HG03565 (cell line): ENCODE measurements around the gene NRN1L.

Experiments used
- ATAC-seq: cut with Tn5 transposase; IDR thresholded peaks from one replicate; pipeline ENCODE4 v1.9.1; 2021; ENCODE audit warnings: mild to moderate bottlenecking, moderate library complexity; ENCODE audit not compliant: unreplicated experiment

NRN1L gene

GRCh38 chr16:67915831-67916723 lies 31.4 kb downstream of the NRN1L start:
- ATAC-seq: no peak

- no peak for ATAC-seq
These were observed 32.6 kb downstream of the NRN1L start for GRCh38 chr16:67917140-67917851.

- no peak for ATAC-seq
These were observed 33.2 kb downstream of the NRN1L start for GRCh38 chr16:67917852-67918236.

GRCh38 chr16:67919622-67920221 lies 35.0 kb downstream of the NRN1L start:
- ATAC-seq: no peak

GRCh38 chr16:67922221-67922620 lies 37.5 kb downstream of the NRN1L start:
- no peak for ATAC-seq

GRCh38 chr16:67922740-67923139 lies 38.1 kb downstream of the NRN1L start:
- ATAC-seq: no peak

GRCh38 chr16:67923414-67924116 lies 38.9 kb downstream of the NRN1L start:
- ATAC-seq: no peak

- no peak for ATAC-seq
These were observed 39.6 kb downstream of the NRN1L start for GRCh38 chr16:67924140-67924906.

GRCh38 chr16:67926181-67926750 lies 41.6 kb downstream of the NRN1L start:
- no peak for ATAC-seq

GRCh38 chr16:67927131-67927941 lies 42.7 kb downstream of the NRN1L start:
- ATAC-seq: no peak

GRCh38 chr16:67928147-67928546 lies 43.5 kb downstream of the NRN1L start:
- no peak for ATAC-seq

- ATAC-seq: no peak
These were observed 44.1 kb downstream of the NRN1L start for GRCh38 chr16:67928561-67929364.

GRCh38 chr16:67930191-67930590 lies 45.5 kb downstream of the NRN1L start:
- ATAC-seq: no peak

- no peak for ATAC-seq
These were observed 46.1 kb downstream of the NRN1L start for GRCh38 chr16:67930678-67931211.

GRCh38 chr16:67931712-67932461 lies 47.2 kb downstream of the NRN1L start, which contains the start of gene CTRL:
Gene CTRL, minus strand, starts transcription at chr16:67931862. Its CDS starts 10 bp downstream, at chr16:67931852.
- ATAC-seq: no peak

- ATAC-seq: no peak
These were observed 47.8 kb downstream of the NRN1L start for GRCh38 chr16:67932462-67932840.

GRCh38 chr16:67933805-67934204 lies 49.1 kb downstream of the NRN1L start:
- ATAC-seq: no peak
